GM18873 (cell line): ENCODE measurements around the gene ASMTL.
"Not testable (repeated sequence)": the region's sequence is repeated elsewhere in the genome, so short reads cannot be mapped to it uniquely, and the experiment has no call there.

Experiments used
- ATAC-seq: cut with Tn5 transposase; IDR thresholded peaks from one replicate; pipeline ENCODE4 v1.9.1; 2021; ENCODE audit warnings: mild to moderate bottlenecking, moderate library complexity, moderate number of reproducible peaks; ENCODE audit not compliant: unreplicated experiment, low FRiP score

ASMTL gene

GRCh38 chrX:1416327-1416784 lies 36.4 kb downstream of the ASMTL start:
- no peak for ATAC-seq

- ATAC-seq: no peak
Observed at GRCh38 chrX:1412551-1413161, 40.1 kb downstream of the ASMTL start.

GRCh38 chrX:1411326-1411725 lies 41.4 kb downstream of the ASMTL start:
- no peak for ATAC-seq

- ATAC-seq: no peak
Observed at GRCh38 chrX:1407035-1407434, 45.7 kb downstream of the ASMTL start.

- not testable (repeated sequence) for ATAC-seq
Observed at GRCh38 chrX:1405769-1406168, 46.9 kb downstream of the ASMTL start.

- not testable (repeated sequence) for ATAC-seq
Observed at GRCh38 chrX:1403867-1404266, 48.8 kb downstream of the ASMTL start.

- no peak for ATAC-seq
Observed at GRCh38 chrX:1403228-1403627, 49.5 kb downstream of the ASMTL start.

GRCh38 chrX:1401611-1402430 lies 50.9 kb downstream of the ASMTL start:
- no peak for ATAC-seq

- no peak for ATAC-seq
Observed at GRCh38 chrX:1400742-1401471, 51.8 kb downstream of the ASMTL start.

- no peak for ATAC-seq
Observed at GRCh38 chrX:1400049-1400448, 52.7 kb downstream of the ASMTL start.

GRCh38 chrX:1398431-1399340 lies 54.0 kb downstream of the ASMTL start:
- no peak for ATAC-seq

GRCh38 chrX:1397441-1398270 lies 55.1 kb downstream of the ASMTL start:
- no peak for ATAC-seq

- ATAC-seq: no peak
Observed at GRCh38 chrX:1397001-1397400, 55.7 kb downstream of the ASMTL start.

GRCh38 chrX:1395646-1396216 lies 57.0 kb downstream of the ASMTL start:
- ATAC-seq: no peak

- ATAC-seq: no peak
Observed at GRCh38 chrX:1394731-1395501, 57.8 kb downstream of the ASMTL start.

GRCh38 chrX:1393871-1394615 lies 58.7 kb downstream of the ASMTL start:
- ATAC-seq: no peak

GRCh38 chrX:1392376-1393068 lies 60.2 kb downstream of the ASMTL start:
- ATAC-seq: no peak
